Calu3 (cell line): ENCODE measurements around the gene LCE3D. TPM values are rescaled to one million over a fixed set of nuclear protein-coding genes. Genes with fewer than 3 reads are reported as not detected.

Source experiments
- BruUV-seq: library from RNA; stranded (reverse); fragments of 400-500 nt; replicated peaks from 2 replicates; lab custom pipeline; 2021; lab: Mats Ljungman, UMichigan
- CTCF ChIA-PET: fragments of 300-600 bp; sonication (Branson Sonifier 250); formaldehyde crosslinking; loops from one replicate; lab custom pipeline; 2022; ENCODE audit warnings: antibody characterized with exemption; lab: Charles Lee
- DNase-seq: peaks from one replicate; pipeline ENCODE4 v3.0.0; 2022
- H3K27ac Mint-ChIP-seq: one replicate; pipeline ENCODE4 v1.8.0; 2022; ENCODE audit warnings: mixed read lengths; ENCODE audit not compliant: unreplicated experiment
- H3K27me3 Mint-ChIP-seq: one replicate; pipeline ENCODE4 v1.8.0; 2022; ENCODE audit warnings: mixed read lengths; ENCODE audit not compliant: unreplicated experiment
- H3K36me3 Mint-ChIP-seq: one replicate; pipeline ENCODE4 v1.8.0; 2022; ENCODE audit warnings: mild to moderate bottlenecking, moderate library complexity, mixed read lengths; ENCODE audit not compliant: insufficient read depth, unreplicated experiment
- H3K4me1 Mint-ChIP-seq: one replicate; pipeline ENCODE4 v1.8.0; 2022; ENCODE audit warnings: mild to moderate bottlenecking, low read depth, mixed read lengths; ENCODE audit not compliant: unreplicated experiment
- H3K4me3 Mint-ChIP-seq: one replicate; pipeline ENCODE4 v1.8.0; 2022; ENCODE audit warnings: mild to moderate bottlenecking, low read depth, moderate library complexity, mixed read lengths; ENCODE audit not compliant: unreplicated experiment
- H3K9me3 Mint-ChIP-seq: one replicate; pipeline ENCODE4 v1.8.0; 2022; ENCODE audit warnings: low read depth, mixed read lengths; ENCODE audit not compliant: unreplicated experiment
- CTCF ChIP-seq: fragments of 200-600 bp; IDR thresholded peaks from one replicate; pipeline ENCODE4 v1.8.0; 2022; ENCODE audit warnings: antibody characterized with exemption; ENCODE audit not compliant: unreplicated experiment
- intact Hi-C: fragments of 100-400 bp; cut with micrococcal nuclease; formaldehyde crosslinking; loops from one replicate; pipeline ENCODE4 v1.10.0; 2022; ENCODE audit not compliant: unreplicated experiment
- total RNA-seq: library from RNA; stranded (reverse); gene quantifications from 2 replicates; pipeline ENCODE4 v1.2.3, GENCODE V29; 2022

The LCE3D gene
- total RNA-seq, 1 experiment from 2014 or later = not detected

GRCh38 chr1:152533327-152533938 is 46.9 kb downstream of the LCE3D start:
- intact Hi-C loops = loop anchor here (1.0 kb wide), 1 partner anchor 36 kb away; no protein-coding TSS in a partner anchor

More at GRCh38 chr1:152533327-152533938, 46.9 kb downstream of the LCE3D start:
- no peaks in the 10 kb centered on the region for H3K4me1 Mint-ChIP-seq
- no peaks in the 10 kb centered on the region for H3K9me3 Mint-ChIP-seq
- no peak overlapping the region for H3K27ac Mint-ChIP-seq
- TF ChIP-seq CTCF = peak; percentile 76
- no TSS peak for BruUV-seq
- H3K4me3 Mint-ChIP-seq = no peak overlapping the region
- H3K36me3 Mint-ChIP-seq = no peaks in the 10 kb centered on the region
- DNase-seq = peak; percentile 80
- peaks cover 64% of the 10 kb centered on the region for H3K27me3 Mint-ChIP-seq
- CTCF ChIA-PET = interaction anchor here (0.6 to 1.3 kb wide), 7 partner anchors 18 to 659 kb away, joined by 3 to 4 read pairs (median 3); no protein-coding TSS in a partner anchor

Other genes starting within 250 kb of the LCE3D start
- not detected in 2 replicates for gene FLG2, start 220.5 kb downstream of the LCE3D start, total RNA-seq
- not detected in 2 replicates for gene CRNN, start 166.3 kb downstream of the LCE3D start, total RNA-seq
- gene LCE5A, start 69.7 kb downstream of the LCE3D start, total RNA-seq = not detected in 2 replicates
- gene CRCT1, start 66.0 kb downstream of the LCE3D start, total RNA-seq = not detected in 2 replicates
- gene LCE3E, start 13.7 kb downstream of the LCE3D start, total RNA-seq = not detected in 2 replicates
- gene LCE3C, start 19.7 kb upstream of the LCE3D start, total RNA-seq = not detected in 2 replicates
- not detected in 2 replicates for gene LCE3B, start 33.3 kb upstream of the LCE3D start, total RNA-seq
- not detected in 2 replicates for gene LCE3A, start 42.6 kb upstream of the LCE3D start, total RNA-seq
- not detected in 2 replicates for gene LCE2D, start 82.9 kb upstream of the LCE3D start, total RNA-seq
- not detected in 2 replicates for gene LCE2C, start 94.8 kb upstream of the LCE3D start, total RNA-seq
- not detected in 2 replicates for gene LCE2B, start 105.6 kb upstream of the LCE3D start, total RNA-seq
- gene LCE2A, start 117.8 kb upstream of the LCE3D start, total RNA-seq = not detected in 2 replicates
- gene LCE4A, start 127.6 kb upstream of the LCE3D start, total RNA-seq = not detected in 2 replicates
- gene KPRP, start 177.5 kb upstream of the LCE3D start, total RNA-seq = not detected in 2 replicates
- not detected in 2 replicates for gene LCE1F, start 194.6 kb upstream of the LCE3D start, total RNA-seq
- gene LCE1E, start 205.7 kb upstream of the LCE3D start, total RNA-seq = not detected in 2 replicates
- gene LCE1D, start 216.2 kb upstream of the LCE3D start, total RNA-seq = not detected in 2 replicates
- not detected in 2 replicates for gene LCE1C, start 226.1 kb upstream of the LCE3D start, total RNA-seq
- gene LCE1B, start 231.5 kb upstream of the LCE3D start, total RNA-seq = not detected in 2 replicates
- gene LCE1A, start 247.0 kb upstream of the LCE3D start, total RNA-seq = not detected in 2 replicates